GM18858 (cell line): Measurements from ENCODE around the gene SLC6A13.
"Not testable (repeated sequence)": the region's sequence is repeated elsewhere in the genome, so short reads cannot be mapped to it uniquely, and the experiment has no call there.

ENCODE experiments used
- ATAC-seq: cut with Tn5 transposase; IDR thresholded peaks from one replicate; pipeline ENCODE4 v1.9.1; 2021; ENCODE audit not compliant: unreplicated experiment

Gene SLC6A13

GRCh38 chr12:217029-217428 is 45.6 kb downstream of the SLC6A13 start:
- not testable (repeated sequence) for ATAC-seq

GRCh38 chr12:215116-215515 is 47.5 kb downstream of the SLC6A13 start:
- ATAC-seq = no peak

GRCh38 chr12:214003-214741 is 48.5 kb downstream of the SLC6A13 start, which contains the start of gene SLC6A12:
SLC6A12 (minus strand) TSS chr12:214157; CDS start chr12:209986, 4,171 bp downstream.
- ATAC-seq = no peak

- no peak for ATAC-seq
Measured at GRCh38 chr12:213527-213932, 49.1 kb downstream of the SLC6A13 start.

GRCh38 chr12:212715-213526 is 49.7 kb downstream of the SLC6A13 start:
- ATAC-seq = no peak

GRCh38 chr12:212415-212714 is 50.3 kb downstream of the SLC6A13 start:
- no peak for ATAC-seq

- no peak for ATAC-seq
Measured at GRCh38 chr12:211639-212414, 50.8 kb downstream of the SLC6A13 start.

GRCh38 chr12:211142-211465 is 51.5 kb downstream of the SLC6A13 start:
- ATAC-seq = no peak

- no peak for ATAC-seq
Measured at GRCh38 chr12:210277-211141, 52.1 kb downstream of the SLC6A13 start.

GRCh38 chr12:209851-210250 is 52.8 kb downstream of the SLC6A13 start:
- no peak for ATAC-seq

GRCh38 chr12:209246-209645 is 53.4 kb downstream of the SLC6A13 start:
- ATAC-seq = no peak

- ATAC-seq = no peak
Measured at GRCh38 chr12:208813-209212, 53.8 kb downstream of the SLC6A13 start.

GRCh38 chr12:207804-208203 is 54.8 kb downstream of the SLC6A13 start:
- ATAC-seq = no peak

GRCh38 chr12:206746-207440 is 55.7 kb downstream of the SLC6A13 start:
- ATAC-seq = no peak

GRCh38 chr12:205026-205425 is 57.6 kb downstream of the SLC6A13 start:
- no peak for ATAC-seq

GRCh38 chr12:204261-204678 is 58.4 kb downstream of the SLC6A13 start:
- ATAC-seq = no peak

- ATAC-seq = no peak
Measured at GRCh38 chr12:203462-204260, 59.0 kb downstream of the SLC6A13 start.

- no peak for ATAC-seq
Measured at GRCh38 chr12:203074-203461, 59.6 kb downstream of the SLC6A13 start.

GRCh38 chr12:202081-202731 is 60.4 kb downstream of the SLC6A13 start:
- ATAC-seq = no peak
